NCI-H1048 (cell line): ENCODE data around the gene SIRPD.
"Not testable (repeated sequence)": the region's sequence is repeated elsewhere in the genome, so short reads cannot be mapped to it uniquely, and the experiment has no call there.

Source experiments
- DNase-seq: peaks from one replicate; lab custom pipeline; 2025; lab: John Stamatoyannopoulos, UW

The SIRPD gene

DNA sequence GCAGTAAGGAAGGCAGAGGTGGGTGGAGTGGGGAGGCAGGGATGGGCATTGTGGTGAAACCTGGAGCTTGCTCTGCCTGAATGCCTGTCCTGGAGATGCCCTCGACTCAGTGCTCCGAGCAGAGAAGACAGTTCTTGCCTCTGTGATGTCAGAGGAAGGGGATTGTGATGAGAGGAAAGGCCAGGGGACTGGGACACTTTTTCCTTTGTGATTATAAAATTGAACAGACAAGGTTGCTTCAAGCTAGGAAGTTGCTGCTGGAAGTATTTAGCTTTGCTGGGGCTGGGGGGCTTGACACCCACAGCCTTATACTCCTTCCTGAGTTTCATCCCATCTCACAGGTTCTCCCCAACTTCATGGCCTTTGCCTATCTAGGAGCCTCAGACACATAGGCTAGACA is at the start of gene SIRPD:
TSS of gene SIRPD (minus strand) at position 101 of the 400 bp plus-strand sequence. CDS start at position 49, 52 bp downstream.
- DNase-seq: no peak

DNA sequence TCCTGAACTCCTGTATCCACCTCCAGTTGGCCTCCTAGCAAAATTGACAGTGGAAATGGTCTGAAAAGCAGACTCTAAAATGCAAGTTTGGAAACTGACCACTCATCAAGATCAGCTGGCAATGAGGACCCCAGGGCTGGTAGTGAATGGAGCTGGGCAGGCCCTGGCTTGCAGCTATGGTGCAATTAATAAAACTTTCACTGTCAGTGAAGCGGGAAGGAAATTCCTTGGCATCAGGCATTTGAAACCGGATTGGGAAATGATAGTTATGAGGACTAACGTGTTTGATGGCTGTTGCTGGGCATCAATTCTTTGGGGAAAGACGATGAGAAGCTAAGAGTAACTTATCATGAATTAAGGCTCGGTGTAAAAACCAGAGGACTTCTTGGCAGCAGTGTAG is 43.2 kb upstream of the SIRPD start:
- DNase-seq: no peak

DNA sequence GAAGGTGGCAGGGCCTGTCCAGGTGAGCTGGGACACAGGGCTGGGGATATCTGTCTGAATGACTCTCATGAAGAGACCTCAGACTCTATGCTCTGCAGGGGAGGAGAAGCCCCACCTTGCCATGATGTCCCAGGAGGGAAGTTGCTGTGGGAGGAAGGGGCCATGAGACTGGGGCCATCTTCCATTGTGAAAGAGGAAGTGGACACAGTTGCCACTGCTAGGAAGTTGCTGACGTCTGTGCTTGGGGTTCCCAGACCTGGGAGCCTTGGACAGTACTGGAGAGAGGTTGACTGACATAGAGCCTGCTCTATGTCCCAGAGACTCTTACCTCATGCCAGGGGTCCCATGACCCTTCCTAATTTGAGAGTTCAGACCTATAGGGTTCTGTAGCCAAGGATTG is 37.8 kb upstream of the SIRPD start:
- no peak for DNase-seq

DNA sequence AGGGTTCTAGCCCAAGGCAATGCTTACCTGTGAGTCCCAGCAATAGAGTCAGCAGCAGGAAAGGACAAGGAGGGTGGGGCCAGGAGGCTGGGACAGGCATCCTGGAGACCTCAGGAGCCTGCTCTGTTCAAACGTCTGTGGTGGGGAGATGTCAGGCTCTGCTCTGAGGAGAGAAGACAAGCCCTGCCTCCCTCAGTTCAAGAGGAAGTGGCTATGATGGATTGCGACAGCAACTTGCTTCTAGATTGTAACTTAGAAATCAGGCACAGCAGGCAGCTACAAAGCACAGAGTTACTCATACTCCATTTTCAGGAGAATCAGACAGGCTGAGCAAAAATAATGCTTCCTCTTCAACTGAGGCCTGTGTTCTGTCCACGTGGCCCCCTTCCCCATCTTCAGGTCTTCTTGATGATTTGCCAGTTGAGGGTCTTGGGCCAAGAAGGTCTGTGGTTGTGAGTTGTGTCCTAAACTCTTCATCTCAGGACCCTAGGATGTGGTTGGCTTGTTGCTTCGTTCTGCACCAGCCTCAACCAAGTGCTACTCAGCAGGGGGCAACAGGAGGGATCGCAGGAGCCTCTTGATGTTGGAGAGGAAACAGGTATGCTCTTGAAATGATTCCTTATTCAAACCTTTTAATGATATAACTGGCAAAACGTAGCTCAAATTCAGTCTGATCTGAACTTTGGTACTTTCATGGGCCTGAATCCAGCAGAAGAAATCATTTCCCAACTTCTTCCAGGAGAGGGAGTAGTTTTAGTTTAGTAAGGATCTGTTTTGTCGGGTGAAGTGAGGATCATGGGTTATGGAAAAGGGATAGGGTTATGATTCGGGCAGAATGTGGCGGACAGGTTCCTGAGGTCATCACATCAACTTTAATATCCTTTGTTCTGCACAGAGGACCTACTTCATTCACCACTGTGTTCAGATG is 31.3 kb upstream of the SIRPD start:
- no peak for DNase-seq

DNA sequence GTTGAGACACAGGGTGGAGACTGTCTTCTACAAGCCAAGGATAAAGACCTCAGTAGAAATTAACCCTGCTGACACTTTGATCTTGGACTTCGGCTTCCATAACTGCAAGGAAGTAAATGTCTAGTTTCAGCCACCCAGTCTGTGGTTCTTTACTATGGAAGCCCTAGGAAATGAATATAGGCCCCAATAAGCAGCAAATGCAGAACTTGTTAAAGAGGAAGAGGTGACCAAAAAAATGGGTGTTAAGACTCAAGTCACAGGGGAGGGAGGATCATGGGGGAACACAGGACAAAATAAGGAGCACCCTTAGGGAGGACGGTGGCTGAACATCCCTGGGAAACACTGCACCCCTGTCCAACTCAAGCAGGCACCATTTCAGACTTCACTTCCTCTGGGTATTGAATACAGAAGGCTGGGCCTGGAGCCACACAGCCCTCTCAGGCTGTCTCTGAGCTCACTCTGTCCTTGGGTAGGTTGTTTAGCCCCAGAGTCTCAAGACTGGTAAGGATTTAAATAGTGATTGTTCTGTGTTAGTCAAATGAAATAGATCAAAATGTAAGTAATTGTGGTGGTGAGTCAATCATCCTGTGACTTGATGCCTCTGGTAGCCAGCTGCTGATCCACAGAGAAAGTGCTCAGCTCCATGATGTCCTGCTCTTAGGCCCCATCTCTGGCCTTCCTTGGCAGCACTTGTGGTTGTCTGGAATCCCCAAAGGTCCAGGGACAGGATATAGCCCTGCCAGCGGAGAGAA is 30.5 kb upstream of the SIRPD start:
- DNase-seq: no peak

DNA sequence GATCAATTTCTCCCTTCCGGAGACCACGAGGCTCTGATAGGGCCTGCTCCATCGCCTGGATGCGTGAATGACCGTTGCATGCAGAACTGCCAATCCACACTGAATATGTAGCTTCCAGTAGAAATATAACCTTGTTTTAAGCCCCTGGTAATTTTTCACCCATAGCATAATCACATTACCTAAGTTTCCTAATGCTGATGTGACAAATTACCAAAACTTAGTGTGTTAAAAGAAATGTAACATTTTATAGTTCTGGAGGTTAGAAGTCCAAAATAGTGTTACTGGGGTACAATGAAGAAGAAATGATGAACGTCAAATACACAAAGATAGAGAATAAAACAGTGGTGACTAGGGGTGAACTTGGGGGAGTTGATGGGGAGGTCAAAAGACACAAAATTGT is 22.0 kb upstream of the SIRPD start:
- no peak for DNase-seq

DNA sequence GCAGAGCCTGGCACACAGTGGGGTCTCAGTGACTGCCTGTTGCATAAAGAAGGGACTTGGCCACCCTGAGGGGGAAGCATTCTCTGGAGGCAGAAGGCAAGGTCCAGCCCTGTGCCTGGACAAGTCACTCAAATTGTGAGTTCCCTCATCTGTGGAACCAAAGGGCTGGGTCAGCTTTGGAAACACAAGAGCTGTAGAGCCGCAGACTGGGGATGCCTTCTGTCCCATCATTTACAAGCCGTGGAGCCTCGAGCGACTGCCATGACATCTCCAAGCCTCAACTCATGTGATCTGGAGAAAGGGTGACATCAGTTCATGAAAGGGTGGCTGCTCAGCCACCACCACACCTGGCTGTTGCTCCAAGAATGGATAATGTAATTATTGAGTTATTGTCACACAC is 20.4 kb upstream of the SIRPD start:
- no peak for DNase-seq

DNA sequence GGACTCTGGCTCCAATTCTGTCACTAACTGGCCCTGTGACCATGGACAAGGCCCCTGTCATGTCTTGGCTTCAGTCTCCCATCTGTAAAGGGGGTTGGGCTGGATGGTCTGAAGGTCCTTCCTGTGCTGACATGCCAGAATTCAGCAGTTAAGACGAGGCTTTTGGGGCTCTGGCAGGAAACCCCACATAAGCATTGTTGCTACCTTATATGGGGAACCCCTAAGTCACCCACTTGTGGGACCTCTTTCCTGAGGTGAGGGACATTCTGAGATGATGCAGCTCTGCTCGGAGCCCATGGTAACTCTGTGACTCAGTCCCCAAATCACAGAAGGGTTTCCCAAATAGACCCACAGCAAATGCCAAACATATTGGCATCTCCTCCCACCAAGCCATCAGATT is 19.8 kb upstream of the SIRPD start:
- not testable (repeated sequence) for DNase-seq

DNA sequence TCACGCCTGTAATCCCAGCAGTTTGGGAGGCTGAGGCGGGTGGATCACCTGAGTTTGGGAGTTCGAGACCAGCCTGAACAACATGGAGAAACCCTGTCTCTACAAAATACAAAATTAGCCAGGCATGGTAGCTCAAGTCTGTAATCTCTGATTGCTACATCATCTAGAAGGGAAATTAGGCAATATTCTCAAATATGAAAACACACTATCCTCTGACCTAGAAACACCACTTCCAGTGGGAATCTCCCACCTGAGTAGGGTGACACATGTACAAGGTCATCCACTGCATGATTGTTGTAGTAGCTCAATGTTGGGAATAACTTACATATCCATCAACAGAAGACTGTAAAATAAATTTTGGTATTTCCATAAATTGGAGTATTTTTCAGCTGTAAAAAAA is 19.1 kb upstream of the SIRPD start:
- DNase-seq: no peak

DNA sequence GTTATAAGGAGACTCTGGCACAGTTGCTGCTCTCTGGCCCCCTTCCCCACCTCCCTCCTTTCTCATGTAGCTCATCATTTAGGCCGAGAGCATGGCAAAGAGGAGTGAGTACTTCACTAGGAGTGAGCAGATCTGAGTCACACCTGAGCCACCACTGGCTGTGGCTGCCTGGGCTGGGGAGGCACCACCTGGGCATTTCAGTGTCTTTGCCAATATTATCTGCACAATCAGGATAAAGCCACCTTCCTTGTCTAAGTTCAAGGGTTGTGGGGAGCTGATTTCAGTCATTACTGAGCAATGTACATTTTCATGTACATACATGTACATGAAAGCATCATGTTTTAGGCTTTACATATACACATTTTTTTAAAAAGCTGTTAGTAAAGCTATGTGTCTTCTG is 18.5 kb upstream of the SIRPD start:
- not testable (repeated sequence) for DNase-seq

DNA sequence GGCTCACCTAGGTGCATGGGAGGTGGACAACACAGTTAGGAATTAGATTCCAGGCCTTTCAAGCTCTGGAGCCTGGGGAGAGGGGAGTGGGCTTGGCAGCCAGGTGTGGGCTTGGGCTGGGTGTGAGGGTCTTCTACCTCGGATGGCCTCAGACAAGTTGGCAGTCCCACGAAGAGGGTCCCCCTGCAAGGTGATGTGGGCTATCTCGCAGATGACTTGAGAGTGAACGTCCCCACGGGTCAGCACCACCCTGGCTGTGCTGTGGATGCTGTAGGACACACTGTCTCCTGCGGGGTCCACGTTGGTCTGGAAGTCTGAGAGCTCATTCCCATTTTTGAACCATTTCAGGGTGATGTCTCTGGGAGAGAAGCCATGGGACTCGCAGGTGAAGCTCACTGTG is 14.1 kb upstream of the SIRPD start:
- DNase-seq: not testable (repeated sequence)

DNA sequence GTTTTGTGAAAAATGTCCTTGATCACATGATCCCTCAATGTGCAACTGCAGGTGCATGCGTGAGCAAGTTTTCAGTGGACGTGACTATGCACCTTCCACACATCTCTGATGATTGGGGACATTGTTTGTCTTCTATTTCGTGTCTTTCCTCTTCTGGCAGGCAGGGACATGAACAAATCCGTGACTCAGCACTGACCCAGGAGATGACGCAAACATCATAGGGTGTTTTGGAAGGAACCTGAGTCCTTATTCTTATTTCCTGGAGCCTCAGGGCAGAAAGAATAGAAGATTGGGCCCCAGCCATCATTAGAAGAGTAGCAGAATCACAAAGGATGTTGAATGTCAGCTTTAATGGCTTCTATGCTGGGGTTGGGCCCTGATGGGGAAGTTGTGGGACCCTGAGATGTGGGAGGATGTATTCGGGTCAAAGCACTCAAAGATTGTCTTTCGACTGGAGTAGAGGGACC is 11.9 kb upstream of the SIRPD start:
- no peak for DNase-seq

DNA sequence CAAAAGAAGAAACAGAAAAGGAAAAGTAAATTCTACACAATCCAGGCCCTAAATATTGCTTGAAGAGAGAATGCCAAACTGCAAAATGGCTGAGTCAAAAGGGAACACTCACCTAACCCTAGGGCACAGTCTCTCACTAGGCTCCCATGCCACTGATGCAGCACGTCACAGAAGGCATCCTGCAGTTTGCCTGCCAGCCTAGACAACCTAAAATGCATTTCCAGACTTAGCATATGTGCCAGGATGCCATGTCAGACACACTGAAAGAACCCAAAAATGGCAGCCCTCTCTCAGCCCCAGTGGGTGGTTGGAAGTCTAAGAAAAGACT is 10.6 kb upstream of the SIRPD start:
- DNase-seq: no peak

DNA sequence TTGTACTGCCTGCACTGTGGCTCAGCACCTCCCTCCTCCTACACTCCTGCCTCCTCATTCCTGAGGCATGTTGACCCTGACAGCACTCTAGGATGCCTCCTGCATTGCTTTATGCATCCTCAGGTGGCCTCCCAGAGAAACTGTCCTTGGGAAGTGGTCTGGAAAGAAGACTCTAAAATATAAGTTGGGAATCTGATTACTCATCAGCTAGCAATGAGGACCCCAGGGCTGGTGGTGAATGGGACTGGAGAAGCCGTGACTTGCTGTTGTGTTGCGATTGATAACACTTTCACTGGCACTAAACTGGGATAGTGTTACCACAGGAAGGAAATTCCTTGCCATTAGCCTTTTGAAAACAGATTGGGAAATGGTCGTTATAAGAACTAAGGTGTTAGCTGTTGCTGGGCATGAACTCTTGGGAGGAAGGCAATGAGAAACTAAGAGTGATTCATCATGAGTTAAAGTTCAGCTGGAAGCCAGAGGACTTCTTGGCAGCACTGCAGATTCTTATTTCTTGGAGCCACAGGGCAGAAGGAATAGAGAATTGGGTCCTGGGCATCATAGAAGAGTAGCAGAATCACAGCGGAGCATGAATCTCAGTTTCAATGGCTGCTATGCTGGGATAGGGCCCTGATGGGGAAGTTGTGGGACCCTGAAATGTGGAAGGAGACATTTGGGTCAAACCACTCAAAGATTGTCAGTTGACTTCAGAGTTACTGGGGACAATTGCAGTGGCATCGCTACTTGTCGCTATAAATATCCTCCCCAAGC is 10.1 kb upstream of the SIRPD start:
- DNase-seq: no peak

DNA sequence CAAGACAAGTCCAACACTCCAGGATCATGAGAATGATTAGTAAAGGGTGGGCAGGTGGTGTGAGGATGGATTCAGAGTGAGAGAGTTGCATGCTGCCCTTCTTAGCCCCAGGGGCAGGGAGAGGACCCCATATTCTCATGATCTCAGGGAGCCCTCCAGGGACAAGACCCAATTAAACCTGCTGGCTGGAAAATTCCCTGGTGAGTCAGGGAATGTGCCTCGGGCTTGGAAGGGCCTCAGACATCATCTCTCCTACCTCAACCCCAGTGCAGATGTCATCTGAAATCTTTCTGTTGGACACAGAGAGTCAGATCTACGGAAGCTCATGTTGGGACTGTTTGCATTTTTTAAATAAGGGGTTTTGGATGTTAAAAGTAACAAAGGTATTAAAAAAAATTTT is 9.2 kb upstream of the SIRPD start:
- DNase-seq: no peak

DNA sequence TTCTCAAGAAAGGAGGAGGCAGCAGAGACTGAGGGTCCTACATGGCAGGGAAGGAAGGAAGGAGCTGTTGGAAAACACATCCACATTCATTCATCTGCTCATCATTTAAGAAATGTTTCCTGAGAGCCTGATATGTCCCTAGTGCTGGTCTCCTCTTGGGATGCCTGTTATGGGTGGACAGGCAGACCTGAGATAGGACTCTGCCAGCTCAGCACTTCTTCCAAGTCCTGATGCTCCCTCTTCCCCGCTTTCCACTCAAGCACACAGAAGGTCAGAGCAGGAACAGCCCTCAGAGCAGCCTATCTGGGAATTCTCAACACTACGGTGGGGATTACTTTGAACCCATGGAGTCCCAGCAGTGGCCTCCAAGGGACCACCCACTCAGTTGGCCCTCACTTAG is 8.0 kb upstream of the SIRPD start:
- no peak for DNase-seq

DNA sequence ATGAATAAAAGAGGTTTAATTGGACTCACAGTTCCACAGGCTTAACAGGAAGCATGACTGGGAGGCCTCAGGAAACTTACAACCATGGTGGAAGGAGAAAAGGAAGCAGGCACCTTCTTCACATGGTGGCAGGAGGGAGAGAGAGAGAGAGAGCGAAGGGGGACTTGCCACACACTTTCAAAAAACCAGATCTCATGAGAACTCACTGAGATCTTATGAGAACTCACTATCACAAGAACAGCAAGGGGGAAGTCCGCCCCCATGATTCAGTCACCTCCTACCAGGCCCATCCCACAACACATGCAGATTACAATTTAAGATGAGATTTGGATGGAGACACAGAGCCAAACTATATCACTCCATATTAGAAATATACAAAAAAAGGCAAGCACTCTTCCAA is 6.1 kb upstream of the SIRPD start:
- DNase-seq: no peak

DNA sequence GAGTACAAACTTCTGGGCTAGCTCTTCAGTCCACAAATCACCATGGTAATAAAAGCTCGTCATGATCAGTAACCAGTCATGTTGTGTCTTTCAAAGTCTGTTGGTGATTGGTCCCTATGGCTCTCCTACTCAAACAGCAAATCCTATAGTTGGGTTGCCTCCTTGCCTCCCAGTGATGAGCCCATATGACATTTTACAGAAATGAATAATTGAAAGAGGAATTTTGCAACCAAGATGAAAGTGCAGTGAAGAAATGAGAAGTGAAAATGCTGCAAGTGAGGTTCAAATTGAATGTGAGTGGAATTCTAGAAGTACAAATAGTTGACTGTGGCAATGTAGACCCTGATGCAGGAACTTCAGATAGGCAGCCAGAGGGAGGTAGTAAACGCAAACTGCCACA is 5.1 kb upstream of the SIRPD start:
- DNase-seq: no peak

DNA sequence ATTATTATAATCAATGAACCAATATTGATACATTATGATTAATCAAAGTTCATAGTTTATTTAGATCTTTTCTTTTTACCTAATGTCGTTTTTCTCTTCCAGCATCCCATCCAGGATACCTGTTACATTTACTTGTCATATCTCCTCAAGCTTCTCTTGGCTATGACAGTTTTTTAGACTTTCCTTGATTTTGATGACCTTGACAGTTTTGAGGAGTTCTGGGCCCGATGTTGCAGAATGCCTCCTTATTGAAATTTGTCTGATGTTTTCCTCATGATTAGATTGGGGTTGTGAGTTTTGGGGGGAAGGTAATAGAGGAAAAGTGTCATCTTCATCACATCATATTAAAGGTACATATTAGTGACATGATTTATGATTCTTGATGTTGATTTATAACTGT is 3.8 kb upstream of the SIRPD start:
- no peak for DNase-seq

DNA sequence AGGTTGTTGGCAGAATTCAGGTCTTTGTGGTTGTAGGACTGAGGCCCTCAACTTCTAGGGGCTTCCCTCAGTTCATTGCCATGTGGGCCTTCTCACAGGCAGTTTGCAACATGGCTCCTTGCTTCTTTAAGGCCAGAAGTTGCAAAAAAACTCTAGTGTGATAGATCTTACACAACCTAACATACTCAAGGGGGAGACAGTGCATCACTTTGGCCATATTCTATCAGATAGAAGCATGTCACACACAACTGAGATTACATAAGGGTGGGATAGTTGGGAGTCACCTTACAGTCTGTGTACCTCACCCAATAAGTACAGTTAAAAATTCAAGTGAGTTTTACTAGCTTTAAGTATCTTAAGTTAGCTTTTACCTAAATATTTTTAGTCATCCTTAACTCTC is 1.6 kb downstream of the SIRPD start:
- no peak for DNase-seq

DNA sequence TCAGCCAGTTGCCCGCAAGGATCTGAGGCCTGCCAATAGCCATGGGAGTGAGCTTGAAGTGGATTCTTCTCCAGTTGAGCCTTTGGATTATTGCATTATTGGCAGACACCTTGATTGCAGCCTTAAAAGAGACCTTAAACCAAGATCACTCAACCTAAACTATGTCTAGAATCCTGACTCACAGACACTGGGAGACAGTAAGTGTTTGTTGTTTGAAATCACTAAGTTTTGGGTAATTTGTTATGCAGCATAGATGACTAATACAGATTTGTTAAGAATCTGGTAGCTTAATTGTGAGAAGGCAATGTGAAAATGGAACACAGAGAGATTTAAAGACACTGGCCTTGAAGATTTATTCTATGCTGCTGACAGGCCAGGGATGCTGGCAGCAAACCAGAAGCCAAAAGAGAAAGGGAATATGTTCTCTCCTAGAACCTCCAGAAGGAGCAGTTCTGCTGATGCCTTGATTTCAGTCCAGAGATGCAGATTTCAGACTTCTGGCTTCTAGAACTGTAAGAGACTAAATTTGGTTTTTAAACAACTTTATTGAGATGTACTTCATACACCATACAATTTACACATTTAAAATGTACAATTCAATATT is 17.6 kb downstream of the SIRPD start:
- no peak for DNase-seq

DNA sequence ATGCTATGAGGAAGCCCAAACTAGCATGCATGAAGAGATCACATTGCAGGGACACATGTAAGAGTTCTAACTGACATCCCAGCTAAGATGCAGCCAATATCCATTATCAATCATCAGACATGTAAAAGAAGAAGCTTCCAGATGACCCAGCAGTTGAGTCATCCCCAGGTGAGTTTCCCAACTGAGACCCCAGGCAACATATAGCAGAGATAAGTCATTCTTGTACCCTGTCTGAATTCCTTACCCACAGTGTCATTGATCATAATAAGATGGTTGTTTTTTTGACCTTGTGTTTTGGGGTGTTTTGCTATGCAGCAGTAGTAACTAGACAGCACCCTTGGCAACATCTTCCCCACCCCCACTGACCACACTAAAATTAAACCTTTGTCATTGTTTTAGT is 18.9 kb downstream of the SIRPD start:
- no peak for DNase-seq
